ENCODE measurements around the gene CFAP92.
A peak's percentile ranks its signal among the peaks of the same experiment; 100 is the strongest.
"Not testable (repeated sequence)": the region's sequence is repeated elsewhere in the genome, so short reads cannot be mapped to it uniquely, and the experiment has no call there.

The CFAP92 gene

GRCh38 chr3:128931046-128931445 is 62.8 kb downstream of the CFAP92 start:
- no peak for DNase-seq

- no peak for DNase-seq
These were observed 64.5 kb downstream of the CFAP92 start for GRCh38 chr3:128929364-128929763.

GRCh38 chr3:128923986-128924385 is 69.9 kb downstream of the CFAP92 start:
- DNase-seq = not testable (repeated sequence)

GRCh38 chr3:128923576-128923975 is 70.3 kb downstream of the CFAP92 start:
- no peak for DNase-seq

- peak; percentile 26 for DNase-seq
These were observed 70.9 kb downstream of the CFAP92 start for GRCh38 chr3:128922804-128923459.

- no peak for DNase-seq
These were observed 73.9 kb downstream of the CFAP92 start for GRCh38 chr3:128919988-128920387.

- no peak for DNase-seq
These were observed 76.6 kb downstream of the CFAP92 start for GRCh38 chr3:128917291-128917690.

GRCh38 chr3:128914966-128915645 is 78.8 kb downstream of the CFAP92 start:
- no peak for DNase-seq

- no peak for DNase-seq
These were observed 82.0 kb downstream of the CFAP92 start for GRCh38 chr3:128911911-128912310.

GRCh38 chr3:128910006-128910405 is 83.9 kb downstream of the CFAP92 start:
- DNase-seq = no peak

- DNase-seq = no peak
These were observed 84.9 kb downstream of the CFAP92 start for GRCh38 chr3:128908951-128909350.

- DNase-seq = no peak
These were observed 86.0 kb downstream of the CFAP92 start for GRCh38 chr3:128907706-128908445.

- DNase-seq = no peak
These were observed 86.9 kb downstream of the CFAP92 start for GRCh38 chr3:128906804-128907525.

- no peak for DNase-seq
These were observed 87.7 kb downstream of the CFAP92 start for GRCh38 chr3:128906031-128906803.

GRCh38 chr3:128903501-128903900 is 90.4 kb downstream of the CFAP92 start:
- DNase-seq = no peak

- DNase-seq = no peak
These were observed 91.5 kb downstream of the CFAP92 start for GRCh38 chr3:128902426-128902825.

- no peak for DNase-seq
These were observed 97.8 kb downstream of the CFAP92 start for GRCh38 chr3:128895843-128896697.

GRCh38 chr3:128889139-128889894 is 104.6 kb downstream of the CFAP92 start:
- no peak for DNase-seq

GRCh38 chr3:128884992-128885391 is 108.9 kb downstream of the CFAP92 start:
- no peak for DNase-seq

- DNase-seq = no peak
These were observed 111.2 kb downstream of the CFAP92 start for GRCh38 chr3:128882719-128883118.

GRCh38 chr3:128881576-128881975 is 112.3 kb downstream of the CFAP92 start:
- DNase-seq = no peak
